ENCODE results near the gene CELF6. TPM values are rescaled to one million over a fixed set of nuclear protein-coding genes. Genes with fewer than 3 reads are reported as not detected.
A peak's percentile ranks its signal among the peaks of the same experiment; 100 is the strongest.

CELF6 gene
- 1 to 10 TPM; 1.3 to 4.9 (median 1.9) TPM for total RNA-seq

DNA sequence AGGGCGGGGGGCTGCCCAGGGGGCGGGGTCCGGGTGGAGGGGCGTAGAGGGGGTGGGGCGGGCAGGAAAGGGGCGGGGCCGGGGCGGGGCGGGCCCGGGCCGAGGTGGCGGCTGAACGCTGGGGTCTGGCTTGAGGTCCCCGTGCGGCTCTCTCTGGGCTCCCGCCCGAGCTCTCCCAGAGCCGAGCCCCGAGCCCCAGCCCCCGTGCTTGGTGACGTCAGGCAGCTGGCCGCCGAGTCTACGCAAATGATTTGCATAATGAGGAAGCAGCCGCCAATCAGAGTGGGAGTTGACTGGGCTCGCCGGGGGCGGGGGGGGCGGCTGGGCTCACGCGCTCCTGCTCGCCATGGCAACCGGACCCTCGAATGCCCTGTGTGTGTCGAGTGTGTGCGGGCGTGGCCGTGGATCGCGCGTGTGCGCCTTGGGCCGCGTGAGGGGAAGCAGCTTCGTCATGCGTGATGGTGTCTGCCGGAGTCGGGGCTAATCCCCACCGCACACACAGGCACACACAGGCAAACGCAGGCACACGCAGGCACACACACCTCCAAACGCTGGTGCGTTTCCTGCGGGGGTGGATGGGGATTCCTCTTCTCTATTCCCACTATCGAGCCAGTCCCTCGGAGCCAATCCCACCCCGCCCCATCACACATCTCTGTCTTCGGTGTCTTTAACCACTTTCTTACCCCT lies at the start of gene CELF6:
Gene CELF6 (minus strand): TSS at position 173 of the 687 bp plus-strand sequence. CDS start 283 bp downstream, outside the sequence.
- TF ChIP-seq, protein P1, sequence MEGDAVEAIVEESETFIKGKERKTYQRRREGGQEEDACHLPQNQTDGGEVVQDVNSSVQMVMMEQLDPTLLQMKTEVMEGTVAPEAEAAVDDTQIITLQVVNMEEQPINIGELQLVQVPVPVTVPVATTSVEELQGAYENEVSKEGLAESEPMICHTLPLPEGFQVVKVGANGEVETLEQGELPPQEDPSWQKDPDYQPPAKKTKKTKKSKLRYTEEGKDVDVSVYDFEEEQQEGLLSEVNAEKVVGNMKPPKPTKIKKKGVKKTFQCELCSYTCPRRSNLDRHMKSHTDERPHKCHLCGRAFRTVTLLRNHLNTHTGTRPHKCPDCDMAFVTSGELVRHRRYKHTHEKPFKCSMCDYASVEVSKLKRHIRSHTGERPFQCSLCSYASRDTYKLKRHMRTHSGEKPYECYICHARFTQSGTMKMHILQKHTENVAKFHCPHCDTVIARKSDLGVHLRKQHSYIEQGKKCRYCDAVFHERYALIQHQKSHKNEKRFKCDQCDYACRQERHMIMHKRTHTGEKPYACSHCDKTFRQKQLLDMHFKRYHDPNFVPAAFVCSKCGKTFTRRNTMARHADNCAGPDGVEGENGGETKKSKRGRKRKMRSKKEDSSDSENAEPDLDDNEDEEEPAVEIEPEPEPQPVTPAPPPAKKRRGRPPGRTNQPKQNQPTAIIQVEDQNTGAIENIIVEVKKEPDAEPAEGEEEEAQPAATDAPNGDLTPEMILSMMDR (IDR thresholded peaks at IDR 0.05) = no peak
- ATAC-seq (ENCODE audit: low FRiP score) (peak; percentile 82), DNase-seq (ENCODE audit: low spot score) (peak; percentile 58)

DNA sequence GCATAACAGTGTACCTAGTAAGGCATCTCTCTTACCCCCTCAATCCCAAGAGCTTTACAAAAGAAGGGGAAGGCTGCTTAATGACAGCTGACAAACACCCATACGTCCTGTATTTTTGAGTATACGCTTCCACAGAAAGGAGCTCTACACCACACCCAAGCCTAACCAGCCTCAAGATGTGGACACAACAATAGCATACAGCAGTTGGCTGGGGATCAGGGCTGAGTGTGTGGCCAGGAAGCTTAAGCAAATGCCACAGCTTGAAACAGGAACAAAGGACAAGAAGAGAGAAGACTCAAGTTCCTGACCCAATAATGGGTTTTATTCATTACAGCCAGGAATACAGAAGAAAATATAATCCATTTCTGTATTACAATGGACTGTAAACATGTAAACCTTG lies 48.9 kb upstream of the CELF6 start:
- ATAC-seq (ENCODE audit: low FRiP score) (no peak), DNase-seq (ENCODE audit: low spot score) (no peak)
- TF ChIP-seq, protein P1 (IDR thresholded peaks at IDR 0.05) = no peak

DNA sequence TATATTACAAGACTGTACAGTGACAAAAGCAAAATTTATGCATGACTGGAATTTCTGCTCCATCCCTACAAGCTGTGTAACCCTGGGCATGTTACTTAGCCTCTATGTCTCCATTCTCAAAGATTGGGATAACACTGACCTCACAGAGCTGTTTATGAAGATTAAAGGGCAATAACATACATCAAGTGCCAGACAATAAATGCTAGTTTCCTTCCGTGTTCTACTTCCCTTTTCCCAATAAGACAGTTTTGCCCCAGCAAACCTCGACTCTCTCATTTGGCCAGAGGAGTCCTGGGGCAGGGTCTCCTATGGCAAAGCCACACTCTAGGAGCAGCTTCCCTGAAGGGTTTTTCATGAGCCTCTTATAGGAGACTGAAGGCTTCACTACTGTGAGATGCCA lies 48.4 kb upstream of the CELF6 start:
- TF ChIP-seq, protein P1 (IDR thresholded peaks at IDR 0.05) = no peak
- DNase-seq (ENCODE audit: low spot score) (no peak), ATAC-seq (ENCODE audit: low FRiP score) (no peak)

DNA sequence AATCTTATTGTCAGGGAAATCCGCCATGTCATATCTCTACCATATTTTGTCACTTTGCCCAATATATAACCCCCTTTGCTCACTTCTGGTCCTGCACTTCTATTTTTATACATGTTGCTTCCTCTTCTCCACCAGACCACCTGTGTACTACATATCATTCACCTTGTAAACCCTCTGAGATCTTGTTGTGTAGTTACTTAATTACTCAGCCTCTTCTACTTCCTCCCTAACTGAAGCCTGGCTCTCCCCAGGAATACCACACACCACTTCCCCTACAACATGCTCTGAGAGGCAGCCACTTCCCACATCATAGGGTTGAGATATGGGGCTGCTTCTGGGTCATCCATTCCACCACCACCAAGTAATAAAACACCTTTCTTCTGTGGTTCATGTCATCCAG lies 45.9 kb upstream of the CELF6 start:
- TF ChIP-seq, protein P1 (IDR thresholded peaks at IDR 0.05) = no peak
- ATAC-seq (ENCODE audit: low FRiP score) (no peak), DNase-seq (ENCODE audit: low spot score) (no peak)

DNA sequence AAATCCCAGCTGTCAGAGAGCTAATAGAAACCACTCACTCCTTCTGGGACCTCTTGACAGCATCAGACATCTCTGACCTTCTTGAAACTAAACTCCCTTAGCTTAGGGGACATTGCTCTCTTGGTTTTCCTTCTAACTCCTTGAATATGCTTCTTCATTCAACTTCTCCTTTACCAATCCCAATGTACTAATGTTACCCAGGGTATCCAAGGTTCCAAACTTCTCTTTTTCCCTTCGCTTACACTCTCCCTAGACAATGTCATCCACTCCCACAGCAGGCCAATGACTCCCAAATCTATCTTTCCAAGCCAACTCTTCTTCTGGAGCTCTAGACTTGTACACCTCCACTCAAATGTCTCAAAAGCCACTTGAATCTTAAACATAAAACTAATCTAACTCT lies 41.2 kb upstream of the CELF6 start:
- DNase-seq (ENCODE audit: low spot score) (no peak), ATAC-seq (ENCODE audit: low FRiP score) (no peak)
- TF ChIP-seq, protein P1 (IDR thresholded peaks at IDR 0.05) = no peak

DNA sequence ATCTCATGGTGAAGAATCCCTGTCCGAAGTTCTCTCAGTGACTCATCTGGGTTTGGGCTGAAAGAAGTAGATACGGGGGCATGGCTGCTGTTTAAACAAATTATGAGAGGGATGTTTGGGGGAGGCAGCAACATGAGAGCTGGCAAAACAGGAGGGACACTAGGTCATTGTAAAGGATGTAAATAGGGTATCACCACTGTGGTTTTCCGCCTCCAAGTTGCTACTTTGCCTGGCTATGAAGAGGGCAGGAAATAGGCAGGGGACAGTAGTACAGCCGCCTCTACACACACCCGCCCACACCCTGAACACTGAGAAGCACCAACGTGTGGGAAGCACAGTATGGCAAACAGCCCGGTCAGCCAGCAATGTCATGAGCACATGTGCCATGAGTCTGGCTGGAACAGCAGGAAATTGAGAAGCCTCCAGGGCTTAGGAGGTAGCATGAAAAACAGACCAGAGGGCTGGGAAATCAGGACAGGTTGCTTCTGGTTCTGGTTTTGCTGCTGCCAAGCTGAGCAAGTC lies 38.8 kb upstream of the CELF6 start:
- ATAC-seq (ENCODE audit: low FRiP score) = peak; percentile 82
- DNase-seq (ENCODE audit: low spot score) = no peak
- TF ChIP-seq, protein P1 (IDR thresholded peaks at IDR 0.05) = no peak

DNA sequence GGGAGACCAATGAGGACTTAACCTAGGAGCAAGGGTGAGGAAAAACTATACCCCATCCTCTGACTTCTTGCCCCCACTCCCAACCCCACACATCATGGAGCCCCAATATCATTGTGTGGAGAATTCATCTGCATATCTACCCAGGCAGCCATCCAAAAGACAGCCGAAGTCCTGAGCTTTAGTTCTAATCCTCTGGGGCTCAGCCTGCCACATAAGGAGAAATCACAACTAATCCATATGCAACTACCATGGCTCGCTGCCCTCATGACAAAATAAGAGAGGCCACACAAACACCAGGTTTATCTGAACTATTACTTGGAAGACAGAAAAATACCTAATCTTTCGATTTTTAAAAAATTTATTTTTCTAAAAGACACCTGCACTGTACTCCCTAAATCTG lies 38.2 kb upstream of the CELF6 start:
- no peak for DNase-seq (ENCODE audit: low spot score)
- ATAC-seq (ENCODE audit: low FRiP score) = no peak

More for the DNA sequence above, 38.2 kb upstream of the CELF6 start:
- TF ChIP-seq, protein P1 (IDR thresholded peaks at IDR 0.05) = no peak
